HG03025 (cell line): Measurements from ENCODE around the gene DDIT3.
"Not testable (repeated sequence)": the region's sequence is repeated elsewhere in the genome, so short reads cannot be mapped to it uniquely, and the experiment has no call there.

Experiments
- ATAC-seq: cut with Tn5 transposase; IDR thresholded peaks from one replicate; pipeline ENCODE4 v1.9.1; 2021; ENCODE audit warnings: mild to moderate bottlenecking, moderate library complexity; ENCODE audit not compliant: unreplicated experiment, low FRiP score

Gene DDIT3

GRCh38 chr12:57514720-57515407, 5.5 kb downstream of the DDIT3 start:
- ATAC-seq, result no peak

DNA sequence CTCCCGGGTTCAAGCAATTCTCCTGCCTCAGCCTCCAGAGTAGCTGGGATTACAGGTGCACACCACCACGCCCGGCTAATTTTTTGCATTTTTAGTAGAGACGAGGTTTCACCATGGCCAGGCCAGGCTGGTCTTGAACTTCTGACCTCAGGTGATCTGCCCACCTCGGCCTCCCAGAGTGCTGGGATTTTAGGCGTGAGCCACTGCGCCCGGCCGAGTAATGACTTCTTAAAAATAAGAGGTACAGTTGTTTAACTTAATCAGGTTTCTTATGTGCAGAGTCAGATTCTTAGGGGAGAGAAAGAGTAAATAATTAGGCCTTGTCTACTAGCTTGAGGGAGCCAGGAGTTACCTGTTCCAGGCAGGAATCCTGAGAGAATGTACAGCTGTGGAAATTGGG, 6.1 kb downstream of the DDIT3 start:
- not testable (repeated sequence) for ATAC-seq

DNA sequence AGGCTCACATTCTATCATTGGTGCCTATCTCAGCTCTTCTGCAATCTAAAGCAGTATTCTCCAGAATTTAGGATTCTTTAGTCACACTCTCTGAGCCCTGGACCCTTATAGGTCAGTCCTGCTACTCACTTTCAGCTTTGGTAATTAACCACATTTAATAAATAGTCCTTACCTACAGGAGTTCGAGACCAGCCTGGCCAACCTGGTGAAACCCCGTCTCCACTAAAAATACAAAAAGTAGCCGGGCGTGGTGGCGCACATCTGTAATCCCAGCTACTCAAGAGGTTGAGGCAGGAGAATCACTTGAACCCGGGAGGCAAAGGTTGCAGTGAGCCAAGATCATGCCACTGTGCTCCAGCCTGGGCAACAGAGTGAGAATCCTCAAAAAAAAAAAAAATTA, 6.6 kb downstream of the DDIT3 start:
- not testable (repeated sequence) for ATAC-seq

- ATAC-seq, result no peak
Measured at GRCh38 chr12:57513266-57513665, 7.0 kb downstream of the DDIT3 start.

- no peak for ATAC-seq
Measured at GRCh38 chr12:57512665-57513064, 7.6 kb downstream of the DDIT3 start.

DNA sequence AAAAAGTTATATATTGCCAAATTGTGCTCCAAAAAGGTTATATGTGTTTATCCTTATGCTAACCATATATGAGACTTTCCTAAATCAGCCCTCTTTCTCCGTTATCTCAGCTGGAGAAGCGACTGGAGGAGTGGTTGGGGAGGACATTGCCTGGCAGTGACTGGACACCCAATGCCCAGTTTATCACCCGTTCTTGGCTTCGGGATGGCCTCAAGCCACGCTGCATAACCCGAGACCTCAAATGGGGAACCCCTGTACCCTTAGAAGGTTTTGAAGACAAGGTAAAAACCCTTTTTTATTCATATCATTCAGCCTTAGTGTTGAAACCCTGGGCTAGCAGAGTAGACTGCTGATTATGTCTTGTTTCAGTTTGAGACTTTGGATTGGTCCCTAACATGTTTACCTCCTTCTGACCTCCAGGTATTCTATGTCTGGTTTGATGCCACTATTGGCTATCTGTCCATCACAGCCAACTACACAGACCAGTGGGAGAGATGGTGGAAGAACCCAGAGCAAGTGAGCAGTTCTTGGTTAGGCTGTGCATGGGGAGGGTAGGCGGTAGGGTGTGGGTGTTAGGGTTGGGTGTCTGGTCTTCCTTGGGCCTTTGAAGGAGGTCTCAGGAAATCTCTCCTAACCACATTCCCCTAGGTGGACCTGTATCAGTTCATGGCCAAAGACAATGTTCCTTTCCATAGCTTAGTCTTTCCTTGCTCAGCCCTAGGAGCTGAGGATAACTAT, 8.6 kb downstream of the DDIT3 start:
- no peak for ATAC-seq

- ATAC-seq, result no peak
Measured at GRCh38 chr12:57511161-57511560, 9.2 kb downstream of the DDIT3 start.

- ATAC-seq, result not testable (repeated sequence)
Measured at GRCh38 chr12:57507796-57508195, 12.5 kb downstream of the DDIT3 start.

- ATAC-seq, result not testable (repeated sequence)
Measured at GRCh38 chr12:57506541-57506940, 13.8 kb downstream of the DDIT3 start.

GRCh38 chr12:57502311-57502969, 17.9 kb downstream of the DDIT3 start:
- not testable (repeated sequence) for ATAC-seq

GRCh38 chr12:57500213-57500612, 20.1 kb downstream of the DDIT3 start:
- ATAC-seq, result no peak

DNA sequence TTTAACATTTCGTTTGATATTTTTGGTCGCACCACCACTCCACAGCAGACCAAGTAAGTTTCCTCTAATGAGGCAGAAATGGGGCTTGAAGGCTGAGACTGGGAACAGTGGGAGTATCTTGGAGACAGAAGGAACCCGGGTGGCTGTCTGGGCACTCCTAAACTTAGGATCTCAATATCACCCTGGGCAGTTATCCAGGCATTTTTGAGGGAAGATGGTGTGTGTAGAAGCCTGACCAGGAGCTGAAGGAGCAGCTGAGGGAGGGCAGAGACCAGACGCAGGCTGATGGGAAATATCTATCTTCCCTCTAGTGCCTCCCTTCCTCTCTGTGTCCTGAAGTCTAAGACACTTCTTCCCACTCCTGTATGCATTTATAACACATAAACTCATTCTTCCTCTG, 21.7 kb downstream of the DDIT3 start:
- ATAC-seq, result no peak

GRCh38 chr12:57498132-57498502, 22.2 kb downstream of the DDIT3 start:
- ATAC-seq, result no peak

GRCh38 chr12:57497223-57498131, 22.8 kb downstream of the DDIT3 start:
- no peak for ATAC-seq

DNA sequence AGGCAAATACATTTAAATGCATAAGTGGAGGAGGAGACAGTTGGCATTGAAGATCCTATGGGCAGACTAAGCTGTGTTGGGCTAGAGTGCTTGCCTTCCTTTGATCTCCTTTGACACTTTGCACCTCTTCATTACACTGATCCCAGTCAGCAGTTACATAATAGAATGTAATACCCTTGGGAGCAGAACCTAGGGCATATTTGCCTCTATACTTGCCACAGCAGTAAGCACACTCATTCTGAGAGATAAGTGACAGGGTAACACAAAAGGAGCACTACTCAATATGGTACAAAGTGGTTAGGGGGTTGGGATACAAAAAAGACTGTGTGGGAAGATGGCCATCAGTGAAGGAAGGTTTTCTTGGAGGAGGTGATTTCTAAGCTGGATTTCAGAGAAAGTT, 23.5 kb downstream of the DDIT3 start:
- no peak for ATAC-seq

GRCh38 chr12:57495051-57495701, 25.1 kb downstream of the DDIT3 start:
- ATAC-seq, result not testable (repeated sequence)

- no peak for ATAC-seq
Measured at GRCh38 chr12:57491393-57492280, 28.7 kb downstream of the DDIT3 start.

DNA sequence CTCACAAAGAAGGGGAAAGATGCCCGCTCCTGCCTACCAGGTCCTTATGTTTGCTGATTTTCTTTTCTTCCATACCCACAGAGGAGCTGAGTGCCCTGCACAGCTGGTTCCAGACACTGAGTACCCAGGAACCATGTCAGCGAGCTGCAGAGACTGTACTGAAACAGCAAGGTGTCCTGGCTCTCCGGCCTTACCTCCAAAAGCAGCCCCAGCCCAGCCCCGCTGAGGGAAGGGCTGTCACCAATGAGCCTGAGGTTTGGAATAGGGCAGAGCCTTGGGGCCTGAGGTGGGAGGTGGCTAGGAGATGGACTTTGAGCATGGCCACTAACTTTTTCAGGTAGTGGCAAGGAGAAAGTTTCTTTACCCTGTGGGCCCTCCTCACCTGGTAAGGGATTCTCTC, 30.2 kb downstream of the DDIT3 start:
- no peak for ATAC-seq

- no peak for ATAC-seq
Measured at GRCh38 chr12:57489157-57489641, 31.1 kb downstream of the DDIT3 start.
